Esophagus (tissue), 2 donors: ENCODE results near the gene UGT1A7. TPM values are rescaled to one million over a fixed set of nuclear protein-coding genes. Genes with fewer than 3 reads are reported as not detected.

Source experiments
- H3K27ac ChIP-seq, 2 donors: one replicate each; pipeline ENCODE4 v1.5.1; 2013; ENCODE audit warnings: low read depth in 2 of 2, mild to moderate bottlenecking in 2 of 2, inconsistent platforms in 1 of 2, low read length in 1 of 2, moderate library complexity in 1 of 2
- H3K27me3 ChIP-seq, 2 donors: one replicate each; pipeline ENCODE4 v1.6.1; 2013; ENCODE audit warnings: low read length in 2 of 2, control low read depth in 1 of 2, mild to moderate bottlenecking in 1 of 2; ENCODE audit not compliant: insufficient read depth in 2 of 2, control insufficient read depth in 1 of 2
- H3K36me3 ChIP-seq, 2 donors: one replicate each; pipeline ENCODE4 v1.6.1; 2013; ENCODE audit warnings: low read length in 1 of 2; ENCODE audit not compliant: control insufficient read depth in 2 of 2, insufficient read depth in 2 of 2
- H3K4me1 ChIP-seq, 2 donors: one replicate each; pipeline ENCODE4 v1.6.1; 2013; ENCODE audit warnings: low read length in 1 of 2; ENCODE audit not compliant: control insufficient read depth in 2 of 2, insufficient read depth in 2 of 2
- H3K4me3 ChIP-seq, 2 donors: one replicate each; pipeline ENCODE4 v1.5.1; 2013; ENCODE audit warnings: low read length in 2 of 2, mild to moderate bottlenecking in 2 of 2, low read depth in 1 of 2, moderate library complexity in 1 of 2
- H3K9me3 ChIP-seq, 2 donors: one replicate each; pipeline ENCODE4 v1.6.1; 2013; ENCODE audit warnings: mild to moderate bottlenecking in 2 of 2, low read depth in 1 of 2, low read length in 1 of 2, moderate library complexity in 1 of 2; ENCODE audit not compliant: control insufficient read depth in 2 of 2, insufficient read depth in 1 of 2
- WGBS, 2 donors: extraction: QIAGEN DNeasy Blood & Tissue Kit; methylation state at CpG; one replicate each; pipeline ENCODE4 v1.1.7; 2013; 5-methylcytosine and 5-hydroxymethylcytosine counted together
- polyA plus RNA-seq, 2 donors: library from polyadenylated mRNA; stranded (reverse); fragments of 200-250 nt; gene quantifications; one replicate each; pipeline ENCODE4 v1.2.3, GENCODE V29; 2013
- donor health status: healthy with polysubstance abuse.
- donor health status: Bipolar disorder and iron deficiency.

UGT1A7 gene
- polyA plus RNA-seq, 2 donors: 28.8 to 54.2 TPM

DNA sequence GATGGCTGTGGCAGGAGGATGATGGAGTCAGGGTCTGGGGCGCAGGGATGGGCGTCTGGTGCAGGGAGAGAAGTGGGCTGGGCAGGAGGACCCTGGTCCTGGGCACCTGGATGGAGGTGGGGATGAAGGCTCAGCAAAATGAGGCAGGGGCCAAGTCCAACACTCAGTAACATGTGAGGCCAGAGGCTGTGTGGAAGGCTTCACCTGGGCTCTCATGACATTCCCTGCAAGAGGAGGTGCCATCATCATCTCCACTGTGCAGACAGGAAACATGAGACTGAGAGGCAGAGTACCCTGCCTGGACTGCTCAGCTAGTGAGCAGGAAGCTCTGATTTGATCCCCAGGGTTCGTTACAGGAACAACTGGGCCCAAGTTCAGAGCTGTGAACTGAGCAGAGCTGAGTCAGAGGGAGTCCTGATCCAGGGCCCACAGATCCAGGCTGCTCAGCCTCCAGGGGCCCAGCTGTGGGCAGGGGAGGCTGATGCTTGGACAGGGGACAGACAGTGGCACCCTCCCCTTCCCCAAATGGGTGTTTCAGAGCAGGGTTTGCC is 135.7 kb downstream of the UGT1A7 start:
- 74 to 80% methylated on average over 3 of the region's 3 CpGs for WGBS, 2 donors
- no peak overlapping the region for H3K27ac ChIP-seq

DNA sequence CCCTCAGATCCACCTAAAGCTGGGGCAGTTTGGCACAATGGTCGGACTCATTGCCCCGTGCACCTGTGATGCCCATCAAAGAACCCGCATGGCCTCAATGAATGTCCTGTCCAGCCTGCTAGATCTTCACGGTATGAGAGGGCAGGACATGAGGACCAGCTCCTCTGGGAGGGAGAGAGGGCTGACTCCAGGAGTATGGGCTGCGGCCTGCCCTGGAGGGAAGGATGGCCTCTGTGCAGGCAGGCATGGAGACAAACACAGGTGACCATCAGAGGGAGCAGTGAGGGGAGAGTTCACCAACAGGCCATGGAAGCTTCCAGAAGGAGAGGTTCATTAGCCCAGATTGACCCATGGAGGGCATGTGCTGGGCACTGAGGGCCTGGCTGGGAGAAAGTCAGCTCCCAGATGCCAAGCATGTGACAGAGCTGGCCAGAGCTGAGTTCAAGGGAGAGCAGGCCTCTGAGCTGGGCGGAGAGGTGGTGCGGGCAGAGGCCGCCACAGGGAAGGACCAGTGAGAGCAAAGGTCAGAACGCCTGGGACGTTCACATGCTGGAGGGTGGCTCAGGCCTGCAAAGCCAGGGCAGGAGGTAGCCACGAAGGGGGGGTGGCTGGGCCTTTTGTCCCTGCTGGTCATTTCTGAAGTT is 136.4 kb downstream of the UGT1A7 start:
- WGBS, 2 donors: 92 to 93% methylated on average over 11 of the region's 11 CpGs
- Histone ChIP-seq H3K27me3 (no peaks in the 10 kb centered on the region), H3K4me3 (no peak overlapping the region), H3K36me3 (no peaks in the 10 kb centered on the region), H3K9me3 (peaks cover 0 to 2% of the 10 kb centered on the region in 2 donors), H3K4me1 (peaks cover 0 to 2% of the 10 kb centered on the region in 2 donors), H3K27ac (no peak overlapping the region)

More for the DNA sequence above, 135.7 kb downstream of the UGT1A7 start:
- H3K27me3 ChIP-seq: no peaks in the 10 kb centered on the region
- no peaks in the 10 kb centered on the region for H3K36me3 ChIP-seq
- H3K4me1 ChIP-seq: peaks cover 0 to 2% of the 10 kb centered on the region in 2 donors
- H3K9me3 ChIP-seq: peaks cover 0 to 2% of the 10 kb centered on the region in 2 donors
- H3K4me3 ChIP-seq: no peak overlapping the region

- no peak overlapping the region for H3K4me3 ChIP-seq
- no peaks in the 10 kb centered on the region for H3K27me3 ChIP-seq
- no peaks in the 10 kb centered on the region for H3K36me3 ChIP-seq
- no peak overlapping the region for H3K27ac ChIP-seq
- WGBS, 2 donors: 78 to 81% methylated on average over 17 of the region's 17 CpGs
- peaks cover 0 to 2% of the 10 kb centered on the region in 2 donors for H3K9me3 ChIP-seq
- peaks cover 0 to 2% of the 10 kb centered on the region in 2 donors for H3K4me1 ChIP-seq
Observed at GRCh38 chr2:233818639-233819621, 137.2 kb downstream of the UGT1A7 start.

DNA sequence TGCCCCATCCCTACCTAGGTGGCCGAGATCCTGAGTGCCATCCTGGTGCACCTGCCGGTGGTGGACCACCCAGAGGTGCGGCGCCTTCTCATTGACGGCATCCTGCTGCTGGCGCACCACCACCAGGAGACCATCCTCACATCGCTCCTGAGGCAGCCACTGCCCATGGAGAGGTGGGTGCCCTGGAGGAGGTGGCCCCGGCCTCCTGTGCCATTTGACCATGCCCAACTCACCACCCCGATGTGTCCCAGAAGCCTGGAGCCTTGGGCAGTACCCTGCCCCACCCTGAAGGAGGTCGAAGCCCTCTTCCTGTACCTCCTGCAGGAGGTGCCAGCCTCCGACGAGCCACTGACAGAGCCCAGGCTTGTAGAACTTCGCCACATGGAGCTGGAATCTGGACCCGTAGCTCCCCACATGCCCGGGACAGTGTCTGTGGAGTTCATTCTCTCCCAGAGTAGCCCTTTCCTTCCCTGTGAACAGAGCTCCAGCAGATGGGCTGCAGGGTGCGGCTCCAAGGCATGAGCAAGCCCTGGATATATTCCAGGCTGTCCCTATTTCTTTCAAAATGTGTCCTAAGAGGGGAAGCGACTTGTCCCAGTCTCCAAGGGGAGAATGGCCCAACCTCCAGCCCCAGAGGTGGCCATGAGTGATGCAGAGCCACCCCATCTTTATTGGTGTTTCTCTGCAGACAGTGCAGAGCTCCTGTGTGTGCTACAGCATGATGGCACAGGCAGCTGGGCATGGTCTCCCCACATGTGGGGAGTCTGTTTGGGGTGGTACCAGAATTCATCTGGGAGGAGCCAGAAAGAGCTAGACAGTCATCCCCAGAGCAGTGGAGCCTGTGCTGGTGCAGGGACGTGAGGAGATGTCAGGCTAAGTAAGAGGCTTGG is 138.4 kb downstream of the UGT1A7 start:
- H3K36me3 ChIP-seq: no peaks in the 10 kb centered on the region
- H3K4me1 ChIP-seq: peaks cover 0 to 2% of the 10 kb centered on the region in 2 donors
- no peaks in the 10 kb centered on the region for H3K27me3 ChIP-seq
- no peak overlapping the region for H3K27ac ChIP-seq
- peaks cover 0 to 2% of the 10 kb centered on the region in 2 donors for H3K9me3 ChIP-seq
- no peak overlapping the region for H3K4me3 ChIP-seq
- 83 to 84% methylated on average over 18 of the region's 18 CpGs for WGBS, 2 donors

- Histone ChIP-seq H3K4me3 (no peak overlapping the region), H3K27me3 (no peaks in the 10 kb centered on the region), H3K27ac (no peak overlapping the region), H3K9me3 (peaks cover 0 to 2% of the 10 kb centered on the region in 2 donors), H3K36me3 (no peaks in the 10 kb centered on the region), H3K4me1 (peaks cover 0 to 2% of the 10 kb centered on the region in 2 donors)
- WGBS, 2 donors: 85% methylated on average over 6 of the region's 6 CpGs
Observed at GRCh38 chr2:233820774-233821105, 139.0 kb downstream of the UGT1A7 start.

- Histone ChIP-seq H3K36me3 (no peaks in the 10 kb centered on the region), H3K27me3 (no peaks in the 10 kb centered on the region), H3K9me3 (peaks cover 0 to 2% of the 10 kb centered on the region in 2 donors), H3K27ac (no peak overlapping the region), H3K4me3 (no peak overlapping the region), H3K4me1 (peaks cover 0 to 2% of the 10 kb centered on the region in 2 donors)
- WGBS, 2 donors: 86 to 93% methylated on average over 3 of the region's 3 CpGs
Observed at GRCh38 chr2:233821196-233821595, 139.5 kb downstream of the UGT1A7 start.

GRCh38 chr2:233821709-233822100 is 140.0 kb downstream of the UGT1A7 start:
- Histone ChIP-seq H3K27ac (no peak overlapping the region), H3K4me1 (peaks cover 0 to 2% of the 10 kb centered on the region in 2 donors), H3K4me3 (no peak overlapping the region), H3K36me3 (no peaks in the 10 kb centered on the region), H3K27me3 (no peaks in the 10 kb centered on the region), H3K9me3 (no peaks in the 10 kb centered on the region)
- WGBS, 2 donors: 90 to 94% methylated on average over 8 of the region's 8 CpGs

DNA sequence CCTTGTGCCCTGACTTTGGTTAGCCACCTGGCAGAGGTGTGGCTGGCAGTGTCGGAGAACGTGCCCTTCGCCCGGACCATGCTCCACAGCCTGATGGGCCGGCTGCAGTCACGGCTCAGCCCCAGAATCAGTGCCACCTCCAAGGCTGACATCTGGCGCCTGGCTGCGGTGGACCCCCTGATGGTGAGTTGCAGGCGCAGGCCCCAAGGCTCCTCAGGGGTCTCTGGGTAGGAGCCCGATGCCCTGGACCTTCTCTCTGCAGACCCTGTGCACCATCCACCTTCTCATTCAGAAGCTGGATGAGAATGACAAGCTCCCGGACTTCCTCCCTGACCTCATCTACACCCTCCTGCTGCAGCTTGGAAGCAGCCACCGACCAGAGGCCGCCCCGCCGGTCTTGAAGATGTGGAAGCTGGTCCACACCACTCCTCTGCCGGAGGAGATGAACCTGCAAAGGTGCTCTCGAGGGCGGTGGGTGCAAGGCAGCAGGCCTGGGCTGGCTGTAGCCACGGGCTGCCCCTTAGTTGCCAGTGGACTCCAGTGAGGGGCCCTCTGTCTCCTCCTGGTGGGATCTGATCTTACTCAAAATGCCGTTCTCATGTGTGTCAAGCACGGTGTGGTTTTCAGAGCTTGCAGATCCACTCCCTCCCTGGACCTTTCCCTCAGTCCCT is 140.5 kb downstream of the UGT1A7 start:
- no peak overlapping the region for H3K4me3 ChIP-seq
- peaks cover 0 to 2% of the 10 kb centered on the region in 2 donors for H3K4me1 ChIP-seq
- no peaks in the 10 kb centered on the region for H3K9me3 ChIP-seq
- WGBS, 2 donors: 84 to 88% methylated on average over 21 of the region's 21 CpGs
- H3K27ac ChIP-seq: no peak overlapping the region
- H3K27me3 ChIP-seq: no peaks in the 10 kb centered on the region
- H3K36me3 ChIP-seq: no peaks in the 10 kb centered on the region
